Measurements from ENCODE around the gene GPC1. TPM values are rescaled to one million over a fixed set of nuclear protein-coding genes. Genes with fewer than 3 reads are reported as not detected.

The GPC1 gene
- total and polyA plus RNA-seq, 10 of the 15 experiments (the other 5 are each of a cell fraction or from before 2014, with no cell fraction given), result 0.06 to 0.77 (median 0.23) TPM; not detected in 3

GRCh38 chr2:240395448-240395847 lies 40.0 kb upstream of the GPC1 start:
- Histone ChIP-seq H3K4me2 (ENCODE audit: control insufficient read depth, insufficient read depth) (no peak overlapping the region), H3K9me3 (replicated peaks; ENCODE audit: control insufficient read depth, insufficient read depth, low read length) (no peaks in the 10 kb centered on the region), H4K20me1 (ENCODE audit: control insufficient read depth, insufficient read depth) (no peaks in the 10 kb centered on the region), H3K4me1 (ENCODE audit: control insufficient read depth, insufficient read depth, low read length) (no peaks in the 10 kb centered on the region), H3K27ac (ENCODE audit: control insufficient read depth, insufficient read depth) (no peak overlapping the region), H3K4me3 (no peak overlapping the region), H3K79me2 (ENCODE audit: control insufficient read depth, insufficient read depth, low read length) (no peaks in the 10 kb centered on the region), H3K27me3 (replicated peaks in 1 of 2; ENCODE audit: control insufficient read depth in 2 of 2, insufficient read depth in 2 of 2, low read length in 1 of 2) (peaks cover 0 to 2% of the 10 kb centered on the region in 2 experiments; a peak in 2 of 4 replicates), H3K36me3 (ENCODE audit: control insufficient read depth in 2 of 2, insufficient read depth in 2 of 2, low read length in 1 of 2) (no peaks in the 10 kb centered on the region), H2AFZ (ENCODE audit: control insufficient read depth, low read depth, low read length) (no peak overlapping the region), H3K9ac (ENCODE audit: control insufficient read depth, insufficient read depth, low read length) (no peak overlapping the region)
- intact Hi-C loops (cut with micrococcal nuclease; ENCODE audit: unreplicated experiment) (no loop called here), in situ Hi-C loops (cut with MboI) (no loop called here)
- CTCF ChIA-PET, result no interaction called here
- RAD21 ChIA-PET (ENCODE audit: unreplicated experiment), result no interaction called here
- POLR2A ChIA-PET, result no interaction called here
- FAIRE-seq (no peak), ATAC-seq (no peak), DNase-seq (ENCODE audit: low read depth, low spot score) (no peak)
- SMC1A ChIA-PET (ENCODE audit: uncharacterized antibody, unreplicated experiment), result no interaction called here
- TF ChIP-seq NBN (IDR thresholded peaks at IDR 0.05), result no peak
- TF ChIP-seq RBBP5 (conservative IDR thresholded peaks at IDR 0.05), result no peak
- TF ChIP-seq NFYA (IDR thresholded peaks at IDR 0.05; ENCODE audit: borderline replicate concordance, low read depth, low read length), result no peak
- BruUV-seq (replicated peaks), result no TSS peak
- 11% methylated on average over 8 of the region's 8 CpGs for WGBS (ENCODE audit: insufficient coverage, insufficient replicate concordance, low lambda C conversion rate, missing lambda C conversion rate)

DNA sequence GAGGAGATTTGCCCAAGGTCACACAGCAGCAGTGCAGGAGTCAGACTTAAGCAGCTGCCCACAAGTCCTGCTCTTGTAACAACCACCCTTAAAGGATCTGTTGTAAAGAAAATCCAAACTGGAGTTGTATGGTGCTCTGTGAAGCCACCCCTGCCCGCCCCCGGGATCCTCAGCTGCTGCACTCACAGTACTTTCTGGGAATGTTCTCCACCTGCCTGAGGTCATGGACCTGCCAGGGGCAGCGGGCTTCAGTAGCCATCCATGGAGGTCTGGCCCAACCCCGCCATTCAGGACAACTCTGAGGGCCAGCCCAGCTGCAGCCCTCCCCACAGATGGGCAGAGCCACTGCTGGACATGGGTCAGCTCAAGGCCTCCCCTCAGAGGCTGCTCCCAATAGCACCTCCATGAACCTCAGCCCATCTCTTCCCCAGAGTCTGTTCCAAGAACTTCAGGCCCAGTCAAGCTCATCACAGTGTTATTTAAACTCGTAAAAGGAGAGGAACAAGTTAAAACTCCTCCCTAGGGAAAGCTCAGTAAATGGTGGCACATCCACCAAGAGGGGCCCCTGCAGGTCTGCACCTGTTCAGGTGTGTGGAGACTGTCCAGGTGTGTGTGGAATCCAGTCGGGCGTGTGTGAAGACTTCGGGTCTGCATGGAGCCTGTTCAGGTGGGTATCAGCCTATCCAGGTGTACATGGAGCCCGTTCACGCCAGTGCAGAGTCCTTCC lies 39.4 kb upstream of the GPC1 start:
- WGBS (ENCODE audit: insufficient coverage, insufficient replicate concordance, low lambda C conversion rate, missing lambda C conversion rate), result 9% methylated on average over 10 of the region's 10 CpGs
- in situ Hi-C loops (cut with MboI), result no loop called here

More for the DNA sequence above, 39.4 kb upstream of the GPC1 start:
- BruUV-seq (replicated peaks), result no TSS peak
- H2AFZ ChIP-seq (ENCODE audit: control insufficient read depth, low read depth, low read length), result no peak overlapping the region
- H4K20me1 ChIP-seq (ENCODE audit: control insufficient read depth, insufficient read depth), result no peaks in the 10 kb centered on the region
- no peaks in the 10 kb centered on the region for H3K9me3 ChIP-seq (replicated peaks; ENCODE audit: control insufficient read depth, insufficient read depth, low read length)
- no peak for ATAC-seq
- no peak for DNase-seq (ENCODE audit: low read depth, low spot score)
- intact Hi-C loops (cut with micrococcal nuclease; ENCODE audit: unreplicated experiment), result no loop called here
- POLR2A ChIA-PET, result no interaction called here
- no peak overlapping the region for H3K9ac ChIP-seq (ENCODE audit: control insufficient read depth, insufficient read depth, low read length)
- SMC1A ChIA-PET (ENCODE audit: uncharacterized antibody, unreplicated experiment), result no interaction called here
- H3K27ac ChIP-seq (ENCODE audit: control insufficient read depth, insufficient read depth), result no peak overlapping the region
- no peak for FAIRE-seq
- RAD21 ChIA-PET (ENCODE audit: unreplicated experiment), result no interaction called here
- no peaks in the 10 kb centered on the region for H3K79me2 ChIP-seq (ENCODE audit: control insufficient read depth, insufficient read depth, low read length)
- H3K27me3 ChIP-seq (replicated peaks in 1 of 2; ENCODE audit: control insufficient read depth in 2 of 2, insufficient read depth in 2 of 2, low read length in 1 of 2), result peaks cover 0 to 2% of the 10 kb centered on the region in 2 experiments; a peak in 2 of 4 replicates
- no peaks in the 10 kb centered on the region for H3K36me3 ChIP-seq (ENCODE audit: control insufficient read depth in 2 of 2, insufficient read depth in 2 of 2, low read length in 1 of 2)
- CTCF ChIA-PET, result no interaction called here
- no peak overlapping the region for H3K4me3 ChIP-seq
- TF ChIP-seq, protein P1, sequence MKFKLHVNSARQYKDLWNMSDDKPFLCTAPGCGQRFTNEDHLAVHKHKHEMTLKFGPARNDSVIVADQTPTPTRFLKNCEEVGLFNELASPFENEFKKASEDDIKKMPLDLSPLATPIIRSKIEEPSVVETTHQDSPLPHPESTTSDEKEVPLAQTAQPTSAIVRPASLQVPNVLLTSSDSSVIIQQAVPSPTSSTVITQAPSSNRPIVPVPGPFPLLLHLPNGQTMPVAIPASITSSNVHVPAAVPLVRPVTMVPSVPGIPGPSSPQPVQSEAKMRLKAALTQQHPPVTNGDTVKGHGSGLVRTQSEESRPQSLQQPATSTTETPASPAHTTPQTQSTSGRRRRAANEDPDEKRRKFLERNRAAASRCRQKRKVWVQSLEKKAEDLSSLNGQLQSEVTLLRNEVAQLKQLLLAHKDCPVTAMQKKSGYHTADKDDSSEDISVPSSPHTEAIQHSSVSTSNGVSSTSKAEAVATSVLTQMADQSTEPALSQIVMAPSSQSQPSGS (IDR thresholded peaks at IDR 0.05; ENCODE audit: low read length), result no peak
- no peak for TF ChIP-seq JUND (IDR thresholded peaks at IDR 0.05; ENCODE audit: low read depth, low read length)
- TF ChIP-seq NBN (IDR thresholded peaks at IDR 0.05), result no peak
- no peak for TF ChIP-seq ESRRA (IDR thresholded peaks at IDR 0.05; ENCODE audit: low read length)
- H3K4me2 ChIP-seq (ENCODE audit: control insufficient read depth, insufficient read depth), result no peak overlapping the region
- no peaks in the 10 kb centered on the region for H3K4me1 ChIP-seq (ENCODE audit: control insufficient read depth, insufficient read depth, low read length)
